COR-L47 (cell line): Measurements from ENCODE around the gene OMD.

ENCODE experiments used
- DNase-seq: peaks from one replicate; lab custom pipeline; 2025; lab: John Stamatoyannopoulos, UW

Gene OMD

GRCh38 chr9:92424340-92424739 lies at the start of gene OMD:
OMD (minus strand) TSS chr9:92424471; CDS start chr9:92417558, 6,913 bp downstream.
- DNase-seq, result no peak

- no peak for DNase-seq
Observed at GRCh38 chr9:92468206-92468605, 43.9 kb upstream of the OMD start.

GRCh38 chr9:92467511-92467910 lies 43.2 kb upstream of the OMD start:
- DNase-seq, result no peak

- DNase-seq, result no peak
Observed at GRCh38 chr9:92467041-92467440, 42.8 kb upstream of the OMD start.

- no peak for DNase-seq
Observed at GRCh38 chr9:92463984-92464383, 39.7 kb upstream of the OMD start.

GRCh38 chr9:92463387-92463786 lies 39.1 kb upstream of the OMD start:
- DNase-seq, result no peak

- no peak for DNase-seq
Observed at GRCh38 chr9:92457576-92457975, 33.3 kb upstream of the OMD start.

- DNase-seq, result no peak
Observed at GRCh38 chr9:92455217-92455616, 30.9 kb upstream of the OMD start.

- no peak for DNase-seq
Observed at GRCh38 chr9:92446536-92446935, 22.3 kb upstream of the OMD start.

GRCh38 chr9:92444841-92445240 lies 20.6 kb upstream of the OMD start:
- no peak for DNase-seq

- DNase-seq, result no peak
Observed at GRCh38 chr9:92440751-92441046, 16.4 kb upstream of the OMD start.

GRCh38 chr9:92439921-92440750 lies 15.9 kb upstream of the OMD start:
- DNase-seq, result no peak

- DNase-seq, result peak; percentile 7
Observed at GRCh38 chr9:92438900-92439526, 14.7 kb upstream of the OMD start.

GRCh38 chr9:92435263-92435662 lies 11.0 kb upstream of the OMD start:
- DNase-seq, result no peak

- DNase-seq, result no peak
Observed at GRCh38 chr9:92432972-92433548, 8.8 kb upstream of the OMD start.

- DNase-seq, result no peak
Observed at GRCh38 chr9:92432350-92432749, 8.1 kb upstream of the OMD start.

- no peak for DNase-seq
Observed at GRCh38 chr9:92429836-92430235, 5.6 kb upstream of the OMD start.

GRCh38 chr9:92426501-92427145 lies 2.4 kb upstream of the OMD start:
- DNase-seq, result peak; percentile 64

- DNase-seq, result no peak
Observed at GRCh38 chr9:92425474-92425873, 1.2 kb upstream of the OMD start.

GRCh38 chr9:92423612-92424011 lies 659 bp downstream of the OMD start:
- no peak for DNase-seq

GRCh38 chr9:92422611-92423338 lies 1.5 kb downstream of the OMD start:
- DNase-seq, result no peak

- DNase-seq, result no peak
Observed at GRCh38 chr9:92414566-92414965, 9.7 kb downstream of the OMD start.
